Activated T-helper 1 cell treated with anti-CD3 and anti-CD28 coated beads, Interleukin-2, amount 50 U/mL, for 16 hours (primary cell): ENCODE results near the gene SERTAD2.

ENCODE experiments used
- DNase-seq, 2 donors: peaks; one replicate each; pipeline ENCODE4 v3.0.0-alpha.2; 2020; ENCODE audit warnings: low read depth in 1 of 2, low spot score in 1 of 2

SERTAD2 gene

DNA sequence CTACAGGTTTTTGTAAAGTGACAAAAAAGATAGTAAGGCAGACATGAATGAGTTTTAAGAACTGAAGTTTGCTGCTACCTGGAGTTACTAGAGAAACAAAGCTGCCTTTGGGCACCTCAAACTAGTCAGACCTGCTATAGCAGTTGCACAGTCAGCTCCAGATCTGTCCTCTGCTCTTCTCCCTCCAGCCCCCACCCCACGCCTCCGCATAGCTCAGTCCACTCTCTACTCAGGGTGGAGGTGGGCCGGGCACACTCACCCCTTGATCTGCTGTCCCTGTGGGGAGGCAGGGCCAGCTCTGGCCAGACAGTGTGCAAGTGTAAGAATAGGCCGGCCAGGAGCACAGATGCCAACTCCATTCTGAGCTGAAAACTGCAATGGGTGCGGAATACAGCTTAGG lies 4.1 kb downstream of the SERTAD2 start:
- DNase-seq, result no peak

DNA sequence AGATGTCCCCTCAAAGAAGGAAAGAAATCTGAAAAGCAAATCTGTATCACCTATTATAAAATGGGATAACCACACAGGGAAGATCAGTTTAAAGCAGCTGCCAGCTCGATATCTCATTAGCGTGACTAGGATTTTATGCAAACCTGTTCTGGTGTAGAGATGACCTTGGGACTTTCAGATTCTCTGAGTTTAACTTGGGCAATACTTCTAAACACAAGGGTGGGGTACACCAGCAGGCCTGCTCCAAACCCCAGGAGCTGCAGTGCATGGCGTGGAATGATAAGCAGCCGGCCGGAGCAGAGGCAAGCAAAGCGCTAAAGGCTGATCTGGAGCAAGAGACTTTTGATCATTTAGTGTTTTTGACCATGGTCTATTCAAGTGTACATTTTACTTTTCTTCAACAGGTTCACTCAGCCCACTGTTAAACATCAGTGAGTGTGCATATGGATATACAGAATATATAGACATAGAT lies 4.7 kb downstream of the SERTAD2 start:
- DNase-seq, result no peak

DNA sequence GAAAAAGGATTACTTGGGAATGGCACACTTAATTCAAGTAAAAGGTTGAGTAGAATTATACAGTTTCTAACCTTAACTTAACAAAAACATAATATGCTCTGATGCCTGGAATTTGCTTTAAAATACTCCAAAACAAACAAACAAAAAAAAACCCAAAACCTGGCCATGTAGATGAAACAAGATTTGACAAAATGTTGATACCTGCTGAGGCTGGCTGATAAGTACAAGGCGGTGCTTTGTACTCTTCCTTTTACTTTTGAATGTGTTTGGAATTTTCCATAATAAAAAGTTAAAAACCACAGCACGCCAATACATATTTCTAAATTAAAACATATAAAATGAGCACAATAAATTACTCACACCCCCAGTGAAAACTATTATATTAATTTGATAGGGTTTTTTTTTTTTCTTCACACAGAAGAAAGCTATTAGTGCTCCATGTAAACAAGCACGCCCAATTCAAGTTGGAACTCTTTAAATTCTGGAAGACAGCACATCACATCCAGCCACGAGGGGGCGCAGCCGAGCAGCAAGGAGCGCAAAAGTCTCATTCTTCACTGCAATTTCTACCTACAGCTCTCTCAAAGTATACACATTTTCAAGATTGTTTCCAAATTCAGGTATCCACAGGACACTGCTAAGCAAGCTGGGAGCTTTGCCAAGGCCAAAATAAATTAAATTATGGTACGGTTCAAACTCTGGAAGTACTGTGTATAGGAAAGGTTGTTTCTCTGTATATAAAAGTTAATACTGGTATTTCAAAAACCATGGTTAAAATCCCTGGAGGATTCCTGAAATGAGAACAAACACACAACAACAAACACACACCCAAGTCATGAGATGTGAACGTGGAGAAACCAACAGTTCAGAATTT lies 7.5 kb downstream of the SERTAD2 start:
- peak; percentile 75 to 87 for DNase-seq

DNA sequence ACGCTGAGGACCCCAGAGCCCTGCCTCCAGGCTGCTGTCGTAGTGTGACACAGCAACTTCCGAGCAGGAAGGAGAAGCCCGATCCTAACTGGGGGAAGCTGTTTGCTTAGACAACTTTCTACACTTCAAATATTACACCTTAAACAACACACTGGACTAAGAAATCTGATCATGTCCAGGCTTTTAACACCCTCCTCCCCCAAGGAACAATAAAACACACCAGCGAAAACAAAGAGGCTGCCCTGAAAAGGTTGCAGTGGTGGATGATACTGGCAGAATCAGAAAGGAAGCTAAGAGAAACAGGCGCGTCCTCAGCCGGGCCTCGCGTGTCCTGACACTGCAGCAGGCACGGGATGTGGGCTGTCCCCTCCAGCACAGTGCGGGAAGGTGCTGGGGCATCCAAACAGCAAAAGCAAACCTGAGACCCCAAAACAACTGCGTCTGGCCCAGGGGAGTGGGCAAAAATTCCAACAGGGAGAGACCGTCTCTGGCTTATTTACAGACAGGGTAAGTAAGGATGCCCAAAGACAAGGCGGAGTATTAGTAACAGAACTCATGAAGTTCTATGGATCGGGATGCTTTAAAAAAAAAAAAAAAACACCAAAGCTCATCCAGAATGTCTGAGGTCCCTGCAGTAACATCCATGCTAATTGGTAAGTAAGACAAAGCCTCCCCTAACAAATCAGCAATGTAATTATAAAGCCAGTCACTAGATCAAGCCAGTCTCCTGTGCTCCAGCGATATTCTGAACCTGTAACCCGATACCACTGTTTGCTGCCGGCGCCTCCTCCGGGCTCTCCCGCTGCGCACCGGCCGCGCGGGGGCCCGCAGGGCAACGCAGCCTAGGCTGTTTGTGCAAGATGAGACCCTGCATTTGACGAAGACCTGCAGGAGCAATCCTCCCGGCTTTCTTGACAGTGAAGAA lies 9.0 kb downstream of the SERTAD2 start:
- no peak for DNase-seq

DNA sequence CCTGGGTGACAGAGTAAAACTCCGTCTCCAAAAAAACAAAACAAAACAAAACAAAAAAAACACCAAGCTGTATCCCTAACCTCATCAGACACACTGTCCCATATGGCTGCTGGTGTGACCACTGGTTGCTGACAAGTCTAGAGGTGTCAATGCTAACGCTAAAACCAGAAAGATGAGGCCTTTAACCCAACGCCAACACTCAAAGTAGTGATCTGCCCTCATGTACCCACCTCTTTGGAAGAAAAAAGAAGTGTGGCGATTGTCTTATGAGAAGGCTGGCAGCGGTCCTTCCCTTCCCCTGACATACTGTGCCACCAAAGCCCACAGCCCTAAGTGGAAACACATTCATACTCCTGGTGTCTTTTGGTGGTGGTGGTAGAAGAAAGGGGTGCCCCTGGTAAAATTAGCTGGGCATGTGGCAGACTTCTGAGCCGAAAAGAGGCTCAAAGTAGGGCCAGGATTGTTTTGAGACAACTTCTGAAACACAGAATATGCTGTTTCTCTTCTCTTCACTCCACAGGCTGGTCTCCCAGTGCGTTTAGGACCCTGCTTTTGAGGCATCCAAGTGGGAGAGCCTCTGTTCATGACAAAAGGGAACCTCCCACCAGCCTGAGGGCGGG lies 9.8 kb downstream of the SERTAD2 start:
- DNase-seq, result no peak

DNA sequence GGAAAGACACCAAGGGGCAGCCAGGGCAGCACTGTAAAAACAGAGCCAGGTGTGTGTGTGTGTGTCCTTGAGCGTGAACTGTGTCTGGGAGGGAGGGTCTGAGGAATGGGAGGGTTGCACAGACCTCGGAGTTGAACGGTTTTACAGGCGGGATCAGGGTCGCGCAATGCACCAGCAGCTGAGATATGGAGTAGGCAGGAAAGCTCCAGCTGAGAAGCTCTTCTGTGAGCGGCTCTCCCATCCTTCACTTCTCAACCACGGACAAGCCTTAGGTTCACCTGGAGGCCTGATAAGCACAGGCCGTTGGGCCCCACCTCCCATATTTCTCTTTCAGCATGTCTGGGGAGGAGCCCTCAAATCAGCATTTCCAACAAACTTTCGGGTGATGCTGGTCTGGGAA lies 12.1 kb downstream of the SERTAD2 start:
- no peak for DNase-seq

DNA sequence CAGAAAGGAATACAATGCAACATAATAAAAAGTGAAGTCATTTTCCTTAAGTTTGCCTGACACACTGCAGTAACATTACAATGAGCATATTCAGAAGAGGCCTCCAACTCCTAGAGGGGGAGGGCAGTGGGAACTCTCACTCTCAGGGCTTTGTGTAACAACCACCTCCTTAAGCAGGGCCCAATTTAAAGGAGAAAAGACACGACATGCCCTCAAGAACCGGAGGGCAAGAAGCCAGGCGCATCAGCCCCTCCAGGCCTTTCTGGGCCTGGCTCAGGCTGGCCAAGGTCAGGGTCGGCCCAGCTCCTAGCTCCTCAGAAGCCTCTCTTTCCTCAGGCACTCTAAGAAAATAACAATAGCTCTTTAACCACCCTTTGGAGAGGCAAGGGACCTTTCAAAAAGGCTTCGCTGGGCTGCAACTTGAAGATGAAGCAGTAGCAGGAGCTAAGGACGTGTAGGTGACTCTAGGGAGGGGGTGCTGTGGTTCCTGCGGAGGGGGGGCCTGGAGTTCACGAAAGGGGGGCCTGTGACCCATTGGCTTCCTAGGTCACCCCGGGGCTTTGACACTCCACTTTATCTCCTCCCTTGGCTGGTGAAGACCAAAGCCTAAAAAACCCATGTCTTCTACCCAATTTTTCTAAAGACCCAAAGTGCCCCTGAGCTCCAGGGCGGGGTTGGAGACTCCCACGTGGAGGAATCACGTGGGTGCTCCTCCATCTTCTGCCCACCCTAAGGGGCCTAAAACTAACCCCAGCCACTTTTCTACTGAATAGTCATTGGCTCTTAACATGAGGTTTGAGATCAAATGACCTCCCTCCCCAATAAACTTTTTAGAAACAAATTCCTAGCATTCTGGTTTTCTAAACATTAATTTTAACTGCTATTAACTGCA lies 13.3 kb downstream of the SERTAD2 start:
- no peak for DNase-seq

DNA sequence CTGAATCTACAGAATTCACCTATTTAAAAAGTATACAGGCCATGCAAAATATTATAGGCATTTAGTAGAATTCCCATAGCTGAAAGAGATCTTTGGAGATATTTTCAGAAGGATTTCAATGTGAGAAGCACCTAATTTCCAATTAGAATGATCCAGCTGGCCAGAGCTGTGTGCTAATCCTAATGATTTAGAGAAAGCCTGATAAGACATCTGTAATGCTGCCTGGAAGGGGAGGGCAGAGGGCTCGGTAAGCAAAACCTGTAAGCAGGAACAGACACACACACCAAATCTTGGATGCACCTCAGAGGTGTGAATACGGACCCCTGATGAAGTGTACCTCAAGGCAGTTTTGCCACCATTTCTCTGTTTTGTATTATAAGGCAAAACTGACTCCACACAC lies 14.0 kb downstream of the SERTAD2 start:
- no peak for DNase-seq

DNA sequence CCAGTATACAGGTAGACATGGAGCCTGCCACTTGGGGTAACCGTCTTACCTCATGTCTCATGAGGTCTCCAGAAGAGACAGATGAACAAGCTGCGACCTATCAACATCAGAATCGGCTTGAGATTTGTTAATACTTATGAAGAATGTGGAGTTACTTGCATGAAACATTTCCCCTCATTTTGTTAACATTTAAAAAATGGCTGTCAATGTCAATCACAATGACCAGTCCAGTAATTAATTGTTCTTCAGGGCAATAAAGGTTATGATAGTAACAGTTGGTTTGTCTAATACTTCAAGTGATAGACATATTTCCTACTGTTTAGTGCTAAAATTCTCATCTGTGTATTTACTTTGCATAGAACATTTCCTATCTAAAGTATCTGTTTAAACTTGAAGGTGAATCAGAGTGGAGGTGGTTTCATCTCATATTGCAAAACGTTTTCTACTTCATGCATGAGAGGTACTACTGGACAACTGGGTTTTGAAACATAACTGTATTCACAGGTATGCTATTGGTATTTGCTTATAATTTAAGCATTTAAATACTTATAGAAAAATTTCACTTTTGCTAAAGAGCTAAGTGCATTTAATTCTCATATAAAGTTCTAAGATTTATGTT lies 15.1 kb downstream of the SERTAD2 start:
- no peak for DNase-seq

DNA sequence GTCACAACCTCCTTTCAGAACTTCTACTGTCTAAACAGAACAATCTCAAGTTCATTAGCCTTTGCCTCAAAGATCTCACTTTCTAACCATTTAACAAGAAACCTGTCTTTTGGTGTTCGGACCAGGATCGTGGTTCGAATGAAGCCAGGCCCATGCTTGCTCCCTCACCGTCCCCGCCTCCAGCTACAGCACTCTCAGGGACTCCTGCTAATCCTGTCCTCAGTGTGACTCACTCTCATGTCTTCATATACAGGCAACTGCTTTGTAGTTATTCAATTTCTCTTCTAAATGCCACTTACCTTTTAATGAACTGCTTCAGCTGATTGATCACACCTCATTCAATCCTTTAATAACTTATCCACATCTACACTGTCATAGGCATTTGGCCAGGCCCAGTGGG lies 15.8 kb downstream of the SERTAD2 start:
- no peak for DNase-seq

DNA sequence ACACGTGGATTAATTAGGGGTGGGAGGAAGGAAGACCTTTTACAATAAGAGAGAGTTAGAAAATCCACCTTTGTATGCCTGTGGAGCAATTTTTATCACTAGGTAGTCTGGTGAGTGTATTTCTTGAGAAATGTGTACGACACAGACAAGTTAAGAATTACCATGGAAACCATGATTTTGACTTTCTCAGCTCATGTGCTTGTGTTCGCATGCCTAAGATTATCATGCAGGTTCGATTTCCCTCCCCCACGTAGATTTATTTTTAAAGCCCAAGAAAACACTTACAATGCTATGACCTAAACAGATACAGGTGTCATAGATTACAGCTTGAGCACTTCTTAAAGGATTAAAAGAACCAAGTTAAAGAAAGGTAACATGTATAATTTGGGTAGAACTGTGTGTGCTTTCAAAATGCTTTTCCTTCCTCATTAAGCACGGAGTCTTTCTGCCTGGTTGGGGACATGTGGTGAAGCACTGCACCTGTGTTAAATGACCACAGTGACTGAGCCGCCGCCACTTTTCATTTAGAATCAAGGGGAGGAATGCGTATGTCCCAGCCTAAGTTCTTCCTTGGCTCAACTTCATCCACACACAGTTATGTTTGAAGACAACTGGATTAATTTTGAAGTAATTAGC lies 16.6 kb downstream of the SERTAD2 start:
- DNase-seq, result no peak

DNA sequence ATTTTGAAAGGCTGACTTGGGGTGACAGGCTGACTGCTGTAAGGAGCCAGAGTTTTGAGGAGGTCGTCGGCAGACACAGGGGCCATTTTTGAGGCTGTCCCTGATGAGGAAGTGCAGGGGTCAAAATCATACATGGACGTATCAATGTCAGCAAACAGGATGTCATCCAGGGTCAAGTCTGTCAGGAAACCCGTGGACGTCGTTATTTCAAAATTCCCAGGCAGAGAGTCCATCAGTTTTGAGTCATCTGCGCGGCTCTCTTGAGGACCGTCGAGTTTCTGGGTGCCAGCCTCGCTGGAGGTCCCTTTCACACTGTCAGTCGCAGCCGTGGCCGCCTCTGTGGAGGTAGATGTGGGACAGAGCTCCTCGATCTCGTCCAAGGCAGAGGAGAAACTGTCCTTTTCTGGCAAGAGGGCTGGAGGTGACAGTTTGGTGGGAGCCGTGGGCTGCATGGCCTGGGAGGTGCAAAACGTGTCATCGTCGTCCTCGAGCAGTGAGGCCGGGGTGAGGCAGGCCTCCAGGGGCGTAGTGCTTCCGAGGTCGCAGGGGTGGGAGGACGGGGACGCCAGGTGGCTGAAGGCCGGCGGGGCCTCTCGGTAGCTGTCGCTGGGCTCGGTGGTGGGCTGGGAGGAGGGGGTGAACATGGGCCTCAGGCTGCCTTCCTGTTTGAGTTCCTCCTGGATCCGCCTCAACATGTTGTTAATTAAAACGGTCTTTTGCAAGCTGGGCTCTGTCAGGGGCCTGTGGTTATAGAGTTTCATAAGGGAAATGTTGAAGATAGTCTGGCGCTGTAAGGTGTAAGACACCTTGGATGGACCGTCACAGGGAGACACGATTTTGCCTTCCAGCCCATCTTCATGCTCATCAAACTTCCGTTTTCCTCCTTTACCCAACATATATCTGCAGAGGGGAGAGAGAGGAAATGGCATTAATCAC lies 17.5 kb downstream of the SERTAD2 start:
- no peak for DNase-seq

DNA sequence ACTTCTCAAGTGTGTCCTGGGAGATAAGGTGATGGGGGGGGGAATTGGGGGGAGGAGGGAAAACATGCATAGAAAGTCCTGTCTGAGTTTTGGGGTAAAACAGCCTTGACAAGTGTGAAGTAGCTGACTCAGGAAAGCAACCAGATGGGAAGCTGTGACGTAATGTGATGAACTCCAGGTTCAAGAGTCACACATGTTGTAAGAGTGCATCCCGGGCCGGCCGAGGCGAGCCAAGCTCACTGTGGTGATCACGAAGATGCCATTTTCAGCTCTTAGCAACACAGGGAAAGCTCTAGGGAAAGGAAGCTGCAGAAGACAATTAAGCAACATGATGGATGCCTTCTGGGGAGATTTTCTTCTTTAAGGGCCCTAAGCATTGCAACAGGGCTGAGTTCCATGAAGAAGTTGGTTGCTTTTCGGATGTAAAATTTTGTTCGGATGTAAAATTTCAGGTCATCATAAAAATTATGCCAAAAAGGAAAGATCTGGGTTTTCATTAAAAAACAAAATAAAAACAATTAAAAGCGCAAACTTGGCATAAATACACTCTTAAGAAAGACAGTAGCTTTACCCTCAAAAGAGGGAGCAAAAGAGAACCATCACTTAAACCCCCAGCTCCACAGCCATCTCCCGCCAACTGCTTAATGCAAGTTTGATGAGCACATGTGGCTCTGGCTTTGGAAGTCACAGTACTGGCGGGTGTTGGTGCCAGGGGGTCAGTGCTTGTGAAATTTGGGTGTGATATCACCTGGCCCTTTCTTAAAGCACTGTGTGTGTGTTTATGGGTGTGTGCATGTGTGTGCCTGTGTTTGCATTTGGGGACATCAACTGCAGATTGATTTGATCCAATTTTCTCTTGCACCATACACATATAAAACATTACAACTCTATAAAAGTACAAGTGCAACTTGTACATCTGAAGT lies 19.1 kb downstream of the SERTAD2 start:
- no peak for DNase-seq

DNA sequence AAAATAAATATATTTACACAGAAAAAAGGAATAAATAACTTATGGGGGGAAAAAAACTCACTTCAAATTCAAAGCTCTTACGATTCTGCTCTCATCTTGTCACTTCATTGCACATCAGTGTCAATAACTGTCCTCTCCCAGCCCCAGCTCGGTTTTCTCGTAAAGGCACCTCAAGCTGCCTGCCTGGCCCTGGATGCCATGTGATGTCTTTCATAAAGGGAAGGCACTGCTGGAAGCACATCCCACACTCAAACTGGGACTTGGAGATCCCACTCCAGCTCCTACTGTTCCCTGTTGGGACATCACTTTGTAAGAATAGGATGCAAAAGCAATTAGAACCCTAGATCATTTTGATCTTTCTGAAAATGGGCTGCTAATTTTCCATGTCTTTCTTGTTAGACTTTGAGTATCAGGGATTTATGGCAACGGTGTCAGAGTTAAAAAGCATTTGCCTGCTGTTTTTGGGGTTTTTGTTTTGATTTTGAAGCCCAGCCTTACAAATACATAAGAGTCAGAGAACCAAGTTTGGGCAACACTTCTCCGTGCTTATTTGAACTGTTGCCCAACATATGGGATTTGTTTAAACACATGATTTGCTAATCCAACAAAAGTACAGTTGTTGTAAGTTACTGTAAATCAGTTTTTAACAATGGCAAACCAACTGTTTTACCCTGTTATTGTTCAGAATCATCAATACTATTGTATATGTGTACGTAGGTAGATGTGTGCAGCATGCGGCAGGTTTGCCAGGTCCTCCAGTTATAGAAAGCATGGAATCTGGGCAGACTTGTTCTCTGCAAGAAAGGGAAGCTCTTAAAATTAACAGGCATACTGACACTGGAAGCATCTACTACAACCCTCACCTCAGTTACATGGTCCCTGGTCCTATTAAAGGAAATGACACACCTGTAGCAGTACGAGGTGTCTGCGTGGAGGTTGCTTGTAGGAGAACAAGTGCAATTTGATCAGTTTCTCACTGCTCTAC lies 20.6 kb downstream of the SERTAD2 start:
- DNase-seq, result no peak

DNA sequence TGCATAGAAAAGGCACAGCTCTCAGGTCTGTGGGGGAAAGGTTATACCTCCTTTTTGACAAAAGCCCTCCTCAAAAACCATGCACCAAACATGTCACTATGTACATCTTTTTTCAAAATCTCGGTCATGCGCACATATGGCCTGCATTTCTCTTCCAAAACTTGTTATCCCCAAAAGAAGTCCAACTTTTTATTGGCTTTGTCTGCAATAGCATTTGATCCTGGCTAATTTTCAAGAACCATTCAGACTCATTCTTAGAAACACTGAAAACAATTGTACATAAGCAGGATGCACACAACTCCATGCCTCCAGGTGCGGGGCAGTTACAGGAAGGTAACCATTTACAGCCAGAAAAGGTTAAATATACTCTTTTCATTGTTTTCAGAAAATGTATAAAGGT lies 21.9 kb downstream of the SERTAD2 start:
- no peak for DNase-seq

DNA sequence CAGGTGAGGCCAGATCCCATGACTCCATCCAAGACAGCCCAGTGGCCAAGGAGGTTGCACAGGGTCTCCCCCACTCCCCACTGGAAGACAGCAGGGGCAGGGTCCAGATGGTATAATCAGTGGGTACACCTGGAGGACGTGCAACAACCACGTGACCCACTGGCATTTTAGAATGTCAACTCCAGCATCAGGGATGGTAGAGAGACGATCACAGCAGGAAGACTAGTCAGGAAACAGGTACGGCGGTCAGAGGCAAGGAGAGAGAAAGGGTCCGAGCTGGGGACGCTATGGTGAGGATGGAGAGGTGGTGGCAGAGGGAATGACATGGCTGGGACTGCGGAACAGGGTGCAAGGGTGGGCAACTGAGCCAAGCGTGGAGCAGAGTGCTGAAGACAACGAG lies 23.0 kb downstream of the SERTAD2 start:
- DNase-seq, result no peak
